ENCODE results near the gene GABRB2.
"Not testable (repeated sequence)": the region's sequence is repeated elsewhere in the genome, so short reads cannot be mapped to it uniquely, and the experiment has no call there.

The GABRB2 gene

GRCh38 chr5:161295721-161296250, 250.7 kb downstream of the GABRB2 start:
- DNase-seq = no peak

- no peak for DNase-seq
These were observed 258.5 kb downstream of the GABRB2 start for GRCh38 chr5:161288071-161288470.

GRCh38 chr5:161287436-161287835, 259.1 kb downstream of the GABRB2 start:
- DNase-seq = no peak

GRCh38 chr5:161286066-161286655, 260.4 kb downstream of the GABRB2 start:
- no peak for DNase-seq

- DNase-seq = no peak
These were observed 262.1 kb downstream of the GABRB2 start for GRCh38 chr5:161284445-161284844.

GRCh38 chr5:161283296-161283695, 263.2 kb downstream of the GABRB2 start:
- no peak for DNase-seq

GRCh38 chr5:161278739-161279660, 267.5 kb downstream of the GABRB2 start:
- DNase-seq = no peak

- DNase-seq = no peak
These were observed 269.5 kb downstream of the GABRB2 start for GRCh38 chr5:161277011-161277410.

GRCh38 chr5:161274951-161275350, 271.6 kb downstream of the GABRB2 start:
- DNase-seq = no peak

- no peak for DNase-seq
These were observed 273.1 kb downstream of the GABRB2 start for GRCh38 chr5:161273410-161273809.

GRCh38 chr5:161271816-161272215, 274.7 kb downstream of the GABRB2 start:
- no peak for DNase-seq

- no peak for DNase-seq
These were observed 277.4 kb downstream of the GABRB2 start for GRCh38 chr5:161269125-161269524.

GRCh38 chr5:161266954-161267353, 279.6 kb downstream of the GABRB2 start:
- no peak for DNase-seq

- DNase-seq = no peak
These were observed 281.5 kb downstream of the GABRB2 start for GRCh38 chr5:161265006-161265405.

GRCh38 chr5:161263191-161263590, 283.3 kb downstream of the GABRB2 start:
- no peak for DNase-seq

- no peak for DNase-seq
These were observed 284.7 kb downstream of the GABRB2 start for GRCh38 chr5:161261668-161262323.

- DNase-seq = no peak
These were observed 288.1 kb downstream of the GABRB2 start for GRCh38 chr5:161258438-161258837.

GRCh38 chr5:161256957-161257356, 289.6 kb downstream of the GABRB2 start:
- no peak for DNase-seq

GRCh38 chr5:161252955-161253354, 293.6 kb downstream of the GABRB2 start:
- not testable (repeated sequence) for DNase-seq

GRCh38 chr5:161246749-161247148, 299.8 kb downstream of the GABRB2 start:
- no peak for DNase-seq

GRCh38 chr5:161245846-161246245, 300.7 kb downstream of the GABRB2 start:
- DNase-seq = not testable (repeated sequence)
